Measurements from ENCODE around the gene RWDD4.

The RWDD4 gene

GRCh38 chr4:183610613-183611012 lies 48.4 kb downstream of the RWDD4 start:
- no peak for TF ChIP-seq CTCF (IDR thresholded peaks at IDR 0.05; ENCODE audit: borderline replicate concordance, control extremely low read depth, extremely low read depth, insufficient read depth, missing control alignments)
- no peak for DNase-seq (ENCODE audit: low spot score)
- in situ Hi-C loops (cut with MboI; ENCODE audit: low sequenced_read_pairs, unreplicated experiment), result no loop called here

GRCh38 chr4:183610033-183610432 lies 49.0 kb downstream of the RWDD4 start:
- in situ Hi-C loops (cut with MboI; ENCODE audit: low sequenced_read_pairs, unreplicated experiment), result no loop called here
- TF ChIP-seq CTCF (IDR thresholded peaks at IDR 0.05; ENCODE audit: borderline replicate concordance, control extremely low read depth, extremely low read depth, insufficient read depth, missing control alignments), result no peak
- DNase-seq (ENCODE audit: low spot score), result no peak

DNA sequence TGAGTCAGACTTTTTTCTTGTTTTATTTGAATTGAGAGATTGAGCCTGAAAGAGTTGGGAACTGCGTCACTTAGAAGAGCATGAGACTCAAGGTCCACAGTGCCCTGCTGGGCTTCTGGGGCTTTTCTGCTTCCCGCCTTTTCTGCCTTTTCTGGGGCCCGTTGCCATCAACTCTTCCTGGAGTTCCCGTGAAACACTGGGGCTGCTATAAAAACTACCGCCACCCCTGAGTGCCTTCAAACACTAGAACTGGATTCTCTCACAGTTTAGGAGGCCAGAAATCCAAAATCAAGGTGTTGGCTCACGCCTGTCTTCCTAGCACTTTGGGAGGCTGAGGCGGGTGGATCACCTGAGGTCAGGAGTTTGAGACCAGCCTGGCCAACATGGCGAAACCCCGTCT lies 49.8 kb downstream of the RWDD4 start:
- no peak for TF ChIP-seq CTCF (IDR thresholded peaks at IDR 0.05; ENCODE audit: borderline replicate concordance, control extremely low read depth, extremely low read depth, insufficient read depth, missing control alignments)
- in situ Hi-C loops (cut with MboI; ENCODE audit: low sequenced_read_pairs, unreplicated experiment), result no loop called here
- DNase-seq (ENCODE audit: low spot score), result no peak

DNA sequence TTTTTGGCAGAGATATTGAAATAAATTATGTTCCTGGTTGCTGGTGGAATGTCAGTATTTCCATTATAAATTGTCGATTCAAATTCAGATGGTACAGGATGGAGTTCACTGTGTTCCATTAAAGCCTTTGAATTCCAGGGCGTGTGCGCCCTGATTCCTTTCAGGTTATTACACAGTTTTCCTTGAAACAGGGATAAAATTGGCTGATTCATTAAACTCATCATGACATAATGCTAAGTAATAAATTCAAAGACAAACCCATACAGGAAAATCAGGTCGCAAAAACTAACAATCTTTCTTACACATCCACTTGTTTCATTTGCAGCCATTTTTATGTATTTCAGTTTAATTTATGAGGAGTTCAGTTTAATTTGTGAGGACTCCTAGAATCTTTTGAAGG lies 51.1 kb downstream of the RWDD4 start:
- DNase-seq (ENCODE audit: low spot score), result no peak
- TF ChIP-seq CTCF (IDR thresholded peaks at IDR 0.05; ENCODE audit: borderline replicate concordance, control extremely low read depth, extremely low read depth, insufficient read depth, missing control alignments), result no peak
- in situ Hi-C loops (cut with MboI; ENCODE audit: low sequenced_read_pairs, unreplicated experiment), result no loop called here

DNA sequence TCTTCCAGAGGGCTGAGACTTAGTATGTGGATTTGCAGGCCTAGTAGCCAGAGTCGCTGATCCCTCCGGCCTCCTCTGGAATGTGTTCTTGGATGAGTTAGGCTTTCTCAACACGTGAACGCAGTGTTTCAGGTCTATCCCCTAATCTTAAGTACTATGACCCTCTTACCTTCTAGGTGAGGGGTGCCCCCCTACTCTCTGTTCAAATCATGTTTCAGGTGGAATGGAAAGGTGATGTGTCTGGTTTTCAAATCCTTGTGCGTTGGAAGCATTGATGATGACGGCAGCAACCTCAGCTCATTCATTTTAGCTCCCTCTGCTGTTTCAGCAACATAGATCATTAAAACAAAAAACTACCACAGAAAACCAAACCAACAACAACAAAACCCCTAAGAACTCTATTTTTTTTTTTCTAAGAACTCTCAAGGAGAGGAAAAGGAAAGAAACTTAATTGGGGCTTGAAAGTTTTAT lies 56.4 kb downstream of the RWDD4 start:
- in situ Hi-C loops (cut with MboI; ENCODE audit: low sequenced_read_pairs, unreplicated experiment), result no loop called here
- TF ChIP-seq CTCF (IDR thresholded peaks at IDR 0.05; ENCODE audit: borderline replicate concordance, control extremely low read depth, extremely low read depth, insufficient read depth, missing control alignments), result no peak
- no peak for DNase-seq (ENCODE audit: low spot score)

DNA sequence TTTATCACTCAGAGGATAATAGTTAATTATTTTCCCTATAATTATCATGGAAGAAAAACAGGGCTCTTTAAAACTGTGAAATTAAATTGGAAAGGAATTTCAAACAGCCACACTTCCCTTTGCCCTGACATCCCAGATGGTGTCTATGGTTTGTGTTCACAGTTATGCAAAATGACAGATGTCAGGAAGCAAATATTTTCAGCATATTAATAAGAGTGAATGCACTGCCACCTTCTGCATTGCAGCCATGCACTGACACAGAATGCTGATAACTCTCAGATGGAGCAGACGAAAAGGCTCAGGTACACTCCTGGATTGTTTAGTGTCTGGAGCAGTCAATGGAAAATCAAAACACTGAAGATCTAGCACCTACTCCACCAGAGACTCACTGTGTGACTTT lies 57.6 kb downstream of the RWDD4 start:
- TF ChIP-seq CTCF (IDR thresholded peaks at IDR 0.05; ENCODE audit: borderline replicate concordance, control extremely low read depth, extremely low read depth, insufficient read depth, missing control alignments), result no peak
- DNase-seq (ENCODE audit: low spot score), result no peak
- in situ Hi-C loops (cut with MboI; ENCODE audit: low sequenced_read_pairs, unreplicated experiment), result no loop called here

- TF ChIP-seq CTCF (IDR thresholded peaks at IDR 0.05; ENCODE audit: borderline replicate concordance, control extremely low read depth, extremely low read depth, insufficient read depth, missing control alignments), result no peak
- in situ Hi-C loops (cut with MboI; ENCODE audit: low sequenced_read_pairs, unreplicated experiment), result no loop called here
- DNase-seq (ENCODE audit: low spot score), result no peak
Observed at GRCh38 chr4:183600189-183600685, 58.7 kb downstream of the RWDD4 start.

Data from GM13976 (cell line).